ENCODE results near the gene RAD51B.
A peak's percentile ranks its signal among the peaks of the same experiment; 100 is the strongest.
"Not testable (repeated sequence)": the region's sequence is repeated elsewhere in the genome, so short reads cannot be mapped to it uniquely, and the experiment has no call there.

Gene RAD51B

DNA sequence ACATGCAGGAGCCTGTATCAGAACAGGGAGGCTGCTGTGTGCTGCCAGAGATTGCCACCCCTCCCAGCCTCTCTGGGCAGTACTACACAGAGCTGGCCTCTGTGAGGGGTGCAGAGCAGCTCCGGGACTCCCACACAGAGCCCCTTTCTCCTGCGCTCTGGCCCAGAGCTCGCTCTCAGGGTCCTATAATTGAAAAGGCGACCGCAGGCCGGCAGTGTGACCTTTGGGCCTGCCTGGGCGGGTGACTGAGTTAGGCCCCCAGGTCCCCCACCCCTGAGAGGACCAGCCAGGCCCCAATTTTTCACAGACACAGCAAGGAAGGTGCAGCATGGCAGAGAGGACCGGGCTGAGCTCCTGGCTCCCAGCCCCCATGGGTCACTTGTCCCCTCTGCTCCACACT is 836.9 kb downstream of the RAD51B start:
- DNase-seq: no peak

DNA sequence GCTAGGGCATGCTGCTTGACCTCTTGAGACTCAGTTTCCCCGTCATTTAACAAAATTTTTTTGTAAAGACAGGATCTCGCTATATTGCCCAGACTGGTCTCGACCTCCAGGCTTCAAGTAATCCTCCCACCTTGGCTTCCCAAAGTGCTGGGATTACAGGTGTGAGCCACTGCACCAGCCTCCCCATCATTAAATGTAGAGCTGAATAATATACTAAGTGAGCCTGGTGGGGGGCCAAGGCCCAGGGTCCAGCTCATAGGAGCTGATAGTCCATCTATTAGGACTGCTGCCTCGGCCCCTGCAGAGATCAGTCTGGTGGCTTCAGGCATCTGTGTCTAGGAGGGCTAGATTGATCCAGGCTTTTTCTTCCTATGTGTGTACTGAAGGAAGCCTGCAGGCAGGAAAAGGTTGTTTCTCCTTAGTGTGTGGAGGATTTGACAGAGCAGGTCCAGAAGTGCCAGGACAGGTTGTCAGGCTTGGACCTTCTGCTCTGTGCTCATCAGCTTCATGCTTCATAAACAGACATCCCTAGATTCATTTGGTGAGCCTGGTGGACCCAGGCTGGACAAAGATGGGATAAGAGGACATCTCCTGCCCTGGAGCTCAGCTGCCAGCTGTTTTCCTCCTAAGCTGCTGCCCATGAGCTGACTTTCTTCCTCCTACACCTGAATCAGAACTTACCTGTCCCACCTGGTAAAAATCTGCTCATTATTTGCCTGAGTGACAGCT is 837.9 kb downstream of the RAD51B start:
- DNase-seq: no peak

DNA sequence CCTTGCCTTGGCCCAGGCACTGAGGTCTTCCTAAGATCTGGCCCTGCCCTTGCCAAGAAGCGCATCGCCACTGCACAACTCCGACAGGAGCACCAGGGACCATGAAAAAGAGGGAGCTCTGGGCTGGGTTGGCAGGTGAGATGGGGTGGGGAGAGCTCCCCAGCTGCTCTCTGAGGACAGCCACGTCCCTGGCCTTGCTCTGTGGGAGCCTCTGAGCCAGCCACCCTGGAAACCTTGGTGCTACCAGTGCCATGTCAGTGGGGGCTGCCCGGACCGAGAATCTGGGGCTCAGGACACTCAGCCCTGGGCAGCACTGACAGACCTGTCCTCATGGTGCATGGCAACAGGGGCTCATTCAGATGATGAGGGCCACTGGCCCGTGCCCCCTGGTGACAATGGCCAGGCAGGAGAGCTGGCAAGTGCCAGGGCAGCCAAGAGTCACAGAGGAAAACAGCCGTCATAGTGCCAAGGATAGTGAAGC is 838.5 kb downstream of the RAD51B start:
- DNase-seq: no peak

DNA sequence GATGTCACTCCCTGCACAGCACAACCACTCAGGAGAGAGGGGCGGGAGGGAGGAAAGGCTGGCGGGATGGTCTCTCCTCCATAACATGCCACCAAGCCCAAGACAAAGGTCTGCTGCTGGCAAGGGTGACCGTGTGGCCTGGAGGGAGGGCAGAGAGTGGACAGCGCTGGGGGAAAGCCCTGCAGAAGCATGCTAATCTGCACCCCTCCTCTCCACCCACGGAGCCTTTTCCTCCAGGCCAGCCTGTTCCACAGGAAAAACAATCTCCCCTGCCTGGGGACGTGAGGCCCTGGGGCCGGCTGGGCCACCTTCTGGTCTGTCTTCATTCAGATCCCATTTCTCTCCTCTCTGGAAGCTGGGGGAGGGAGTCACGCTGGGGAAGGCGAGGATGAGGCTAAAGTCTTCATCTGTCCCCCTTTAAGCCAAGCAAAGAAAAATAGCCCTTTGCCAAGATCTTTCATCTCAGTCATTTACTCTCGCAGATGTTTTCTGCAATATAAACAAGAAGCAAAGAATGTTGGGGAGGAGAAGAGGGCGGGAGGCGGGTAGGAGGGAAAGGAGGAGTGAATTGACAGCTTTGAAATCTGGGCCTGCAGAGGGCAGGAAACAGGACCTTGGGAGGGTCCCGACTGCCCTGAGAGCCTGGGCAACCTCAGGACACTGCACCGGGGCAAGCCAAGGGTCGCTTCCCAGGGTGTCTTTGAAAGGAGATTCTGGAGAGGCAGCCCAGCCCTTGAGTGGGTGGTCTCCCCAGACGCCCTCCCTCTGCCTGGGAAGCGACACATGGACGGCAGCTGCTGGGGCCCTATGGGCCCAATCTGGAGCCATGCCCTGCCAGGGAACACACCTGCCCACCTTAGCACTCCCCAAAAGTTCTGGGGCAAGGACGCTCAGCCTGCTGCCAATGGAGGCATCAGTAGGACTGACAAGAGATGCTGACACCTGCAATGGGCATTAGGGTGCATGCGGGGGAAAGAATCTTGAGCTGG is 839.7 kb downstream of the RAD51B start:
- DNase-seq: no peak

DNA sequence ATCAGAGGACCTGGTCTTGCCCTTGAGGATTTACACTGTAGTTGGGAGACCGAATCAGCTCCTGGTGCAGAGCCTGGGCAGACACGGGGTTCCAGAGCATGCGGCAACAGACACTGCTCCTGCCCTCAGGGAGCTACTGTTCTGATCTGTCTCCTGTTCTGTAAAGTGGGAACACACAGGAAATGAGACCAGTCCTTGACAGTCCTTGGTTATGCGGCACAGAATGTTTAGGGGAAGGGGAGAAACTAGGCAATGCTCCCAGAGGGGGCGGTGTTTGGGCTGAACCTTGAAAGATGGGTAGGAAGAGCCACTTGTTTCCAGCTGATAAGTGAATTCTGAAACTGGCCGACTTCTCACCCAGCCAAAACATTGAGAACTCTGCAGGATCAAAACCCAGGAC is 840.9 kb downstream of the RAD51B start:
- no peak for DNase-seq

DNA sequence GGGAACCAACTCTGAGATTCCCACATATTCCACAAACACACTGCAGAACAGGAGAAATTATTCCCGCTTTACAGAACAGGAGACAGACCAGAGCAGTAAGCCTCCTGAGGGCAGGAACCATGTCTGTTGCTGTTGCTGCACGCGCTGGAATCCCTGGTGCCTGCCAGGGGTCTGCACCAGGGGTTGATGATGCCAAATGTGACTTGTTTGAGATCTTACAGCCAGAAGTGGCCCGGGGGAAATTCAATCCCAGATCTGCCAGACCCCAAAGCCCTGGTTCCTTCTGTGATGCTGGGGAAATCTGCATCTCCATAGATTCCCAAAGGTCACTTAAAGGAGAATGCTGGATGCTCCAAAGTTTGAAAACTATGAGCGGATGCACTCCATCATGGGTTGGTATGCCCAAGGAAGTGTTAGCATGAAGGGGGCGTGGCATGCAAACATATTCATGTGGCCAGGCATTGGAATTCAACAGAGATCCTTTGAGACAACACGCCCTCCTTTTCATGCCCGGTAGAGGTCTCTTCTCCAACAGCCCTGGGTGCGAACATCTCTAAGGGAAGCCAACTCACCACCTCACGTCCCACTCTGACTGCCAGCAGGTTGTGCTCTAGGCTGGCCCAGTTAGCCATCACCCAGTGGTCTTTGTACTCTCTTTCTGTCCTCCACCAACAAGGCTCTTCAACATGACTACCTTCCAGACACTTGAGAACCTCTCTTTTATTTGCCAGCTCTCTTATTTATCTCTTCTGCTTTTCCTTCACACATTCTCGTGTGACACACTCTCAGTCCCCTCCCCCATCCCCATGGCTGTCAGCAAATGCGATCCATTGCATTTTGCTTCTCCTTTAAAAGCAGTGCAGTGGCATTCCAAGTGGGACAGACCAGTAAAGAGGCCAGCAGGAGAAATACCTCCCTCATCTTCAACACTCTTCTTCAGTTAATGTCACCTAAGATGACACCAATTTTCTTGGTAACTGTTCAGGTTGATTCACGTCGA is 841.9 kb downstream of the RAD51B start:
- no peak for DNase-seq

DNA sequence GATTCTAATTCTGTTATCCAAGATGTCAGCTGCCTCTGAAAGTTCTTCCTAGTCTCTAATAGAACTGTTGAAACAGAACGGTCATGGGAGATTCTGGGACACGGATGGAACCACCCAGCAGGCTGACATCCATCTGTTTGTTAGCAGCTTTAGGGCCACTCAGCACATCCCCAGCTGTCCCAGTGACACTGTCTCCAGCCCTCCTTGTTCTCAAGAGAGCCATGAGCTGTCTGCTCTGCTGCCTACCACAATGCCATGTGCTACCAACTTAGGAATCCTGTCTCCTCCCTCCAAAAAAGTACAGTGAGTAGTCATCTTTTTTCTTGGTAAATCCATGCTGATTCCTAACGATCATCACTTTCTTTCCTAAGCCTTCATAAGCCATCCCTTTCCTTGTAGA is 842.8 kb downstream of the RAD51B start:
- no peak for DNase-seq

DNA sequence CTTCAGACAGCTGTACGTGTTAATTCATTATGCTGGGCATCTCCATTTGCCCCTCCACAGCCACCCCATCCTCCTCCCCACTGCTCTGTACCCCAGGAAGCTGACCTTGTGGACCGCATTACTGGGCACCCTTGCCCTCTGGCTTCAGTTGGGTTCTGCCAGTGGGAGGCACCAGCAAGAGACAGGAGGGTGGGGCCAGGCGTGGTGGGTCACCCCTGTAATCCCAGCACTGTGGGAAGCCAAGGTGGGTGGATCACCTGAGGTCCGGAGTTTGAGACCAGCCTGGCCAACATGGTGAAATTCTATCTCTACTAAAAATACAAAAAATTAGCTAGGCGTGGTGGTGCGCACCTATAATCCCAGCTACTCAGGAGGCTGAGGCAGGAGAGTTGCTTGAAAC is 843.2 kb downstream of the RAD51B start:
- not testable (repeated sequence) for DNase-seq

DNA sequence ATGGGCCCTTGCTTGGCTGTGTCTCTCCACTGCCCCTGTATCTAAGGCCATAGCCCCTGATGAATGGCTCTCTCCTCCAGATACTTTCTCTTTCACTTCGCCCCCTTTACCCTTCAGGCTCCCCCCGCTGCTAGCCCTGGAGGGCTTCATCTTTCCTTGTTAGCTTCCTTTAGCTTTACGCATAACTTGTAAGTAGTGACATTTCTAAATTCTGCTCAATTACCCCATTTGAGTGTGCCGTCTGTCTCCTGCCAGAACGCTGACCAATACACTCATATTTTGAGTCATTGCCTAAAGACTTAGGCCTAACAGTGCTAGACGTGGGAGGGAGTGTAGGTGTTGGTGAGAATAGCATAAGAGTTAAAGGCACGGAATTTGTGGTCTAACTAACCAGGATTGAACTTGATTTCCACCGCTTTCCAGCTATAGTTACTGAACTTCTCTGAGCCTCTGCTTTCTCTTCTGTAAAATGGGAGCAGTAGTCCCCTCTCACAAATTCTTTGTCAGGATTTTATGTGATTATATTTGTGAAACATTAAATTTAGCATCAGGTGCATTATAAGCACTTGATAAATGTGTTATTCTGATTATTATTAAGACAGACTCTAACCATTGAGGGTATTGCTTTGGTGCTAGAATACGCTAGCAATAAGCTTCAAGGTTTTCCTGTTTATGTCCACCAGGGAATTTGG is 844.0 kb downstream of the RAD51B start:
- no peak for DNase-seq

DNA sequence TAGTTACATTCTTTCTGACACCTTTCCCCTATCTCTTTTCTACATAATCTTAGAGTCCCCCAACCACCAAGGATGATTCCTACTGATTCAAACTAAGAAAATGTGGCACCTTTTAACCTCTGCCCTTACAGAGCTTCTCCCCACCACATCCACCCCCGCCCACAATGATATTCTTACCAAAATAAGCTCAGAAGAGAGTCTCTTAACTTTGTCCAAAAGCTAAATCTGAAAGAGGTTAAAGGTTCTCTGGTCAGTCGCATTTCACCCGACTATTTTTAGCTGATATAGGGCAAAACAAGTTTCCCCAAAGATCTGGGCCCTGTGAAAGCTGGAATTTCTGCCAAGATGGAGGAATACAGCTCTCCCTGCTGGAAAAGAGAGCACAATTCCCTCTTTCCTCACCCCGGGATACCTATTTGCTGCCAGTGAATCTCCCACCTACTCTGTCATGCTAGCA is 844.7 kb downstream of the RAD51B start:
- DNase-seq: no peak

DNA sequence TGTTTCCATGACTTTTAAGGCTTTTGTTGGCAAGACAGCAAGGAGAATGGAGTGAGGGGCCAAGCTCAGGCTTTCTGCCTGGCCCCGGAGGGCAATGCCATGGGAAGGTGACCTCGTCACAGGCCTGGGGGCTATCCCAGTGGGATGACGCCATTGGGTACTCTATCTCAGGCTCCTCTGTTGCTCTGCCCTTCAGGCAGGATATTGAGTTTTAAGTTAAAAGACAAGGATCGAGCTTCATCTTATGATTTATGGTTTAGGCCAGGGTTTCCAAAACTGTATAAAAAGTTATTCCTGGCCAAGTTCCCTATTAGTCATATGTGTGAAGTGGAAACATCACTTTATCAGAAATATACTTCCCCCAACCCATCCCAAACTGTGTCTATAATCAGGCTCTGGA is 845.6 kb downstream of the RAD51B start:
- DNase-seq: no peak

DNA sequence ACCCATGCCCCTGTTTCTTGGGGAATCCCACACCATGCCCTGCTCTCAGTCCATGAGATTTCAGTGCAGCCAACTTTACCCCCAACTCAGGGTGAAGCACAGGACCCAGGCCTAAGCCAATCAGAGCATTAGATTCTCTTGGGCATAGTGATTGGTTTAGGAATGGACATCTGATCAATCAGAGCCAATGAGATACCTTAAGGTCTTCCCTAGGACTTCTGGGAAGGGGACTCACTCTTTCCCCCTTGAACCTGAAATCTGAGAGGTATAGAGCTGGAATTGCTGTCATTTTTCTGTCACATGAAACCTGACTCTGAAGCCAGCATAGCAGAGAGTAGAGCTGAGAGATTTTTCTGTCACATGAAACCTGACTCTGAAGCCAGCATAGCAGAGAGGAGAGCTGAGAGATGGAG is 846.2 kb downstream of the RAD51B start:
- DNase-seq: peak; percentile 59

DNA sequence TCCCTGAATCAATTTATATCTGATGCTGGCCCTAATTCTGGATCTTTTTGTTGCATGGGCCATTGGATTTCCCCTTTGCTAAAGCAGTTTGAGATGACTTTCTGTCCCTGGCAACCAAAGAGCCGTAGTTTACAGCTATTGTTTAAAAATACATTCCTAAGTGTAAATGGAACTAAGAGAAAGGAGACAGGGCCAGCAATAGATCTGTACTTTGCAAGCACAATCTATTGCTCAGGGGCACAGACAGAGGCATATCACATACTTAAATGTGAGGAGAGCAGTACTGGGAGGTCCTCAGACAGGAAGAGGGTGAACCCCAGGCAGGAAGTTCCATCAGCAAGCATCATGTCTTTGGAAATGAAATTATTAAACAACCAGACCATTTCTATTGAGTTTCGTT is 846.7 kb downstream of the RAD51B start:
- DNase-seq: no peak

DNA sequence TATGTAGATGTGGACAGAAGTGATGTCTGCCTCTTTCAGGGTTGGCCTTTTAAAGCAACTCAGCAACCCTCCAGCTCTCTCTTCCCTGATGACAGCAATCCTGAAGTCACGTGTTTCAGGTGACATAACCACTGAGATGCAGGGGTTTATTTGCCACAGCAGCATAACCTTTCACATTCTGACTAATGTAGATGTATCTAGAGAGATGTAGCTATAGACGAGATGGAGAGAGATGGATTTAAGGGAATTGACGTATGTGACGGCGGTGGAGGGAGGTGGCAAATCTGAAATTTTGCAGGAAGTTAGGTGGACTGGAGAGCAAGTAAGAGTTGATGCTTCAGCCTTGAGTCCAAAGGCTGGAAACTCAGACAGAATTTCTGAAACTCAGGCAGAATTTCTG is 847.3 kb downstream of the RAD51B start:
- DNase-seq: no peak

DNA sequence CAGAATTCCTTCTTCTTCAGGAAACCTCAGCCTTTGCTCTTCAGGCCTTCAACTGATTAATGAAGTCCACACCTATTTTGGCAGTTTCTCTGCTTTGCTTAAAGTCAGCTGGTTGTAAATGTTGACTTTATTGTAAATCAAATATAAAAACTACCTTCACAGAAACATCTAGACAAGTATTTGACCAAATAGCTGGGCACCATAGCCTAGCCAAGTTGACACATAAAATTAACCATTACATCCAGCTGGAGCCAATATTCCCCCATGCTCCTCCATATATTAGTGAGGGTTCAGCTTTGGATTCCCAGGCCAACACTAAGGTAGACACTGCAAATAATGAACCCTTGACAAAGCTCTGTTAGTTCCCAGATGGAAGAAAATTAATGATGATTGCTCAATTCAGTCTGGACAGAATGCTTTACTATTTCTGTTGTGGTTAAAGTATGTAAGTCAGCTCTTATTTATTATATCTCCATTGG is 847.8 kb downstream of the RAD51B start:
- DNase-seq: no peak

DNA sequence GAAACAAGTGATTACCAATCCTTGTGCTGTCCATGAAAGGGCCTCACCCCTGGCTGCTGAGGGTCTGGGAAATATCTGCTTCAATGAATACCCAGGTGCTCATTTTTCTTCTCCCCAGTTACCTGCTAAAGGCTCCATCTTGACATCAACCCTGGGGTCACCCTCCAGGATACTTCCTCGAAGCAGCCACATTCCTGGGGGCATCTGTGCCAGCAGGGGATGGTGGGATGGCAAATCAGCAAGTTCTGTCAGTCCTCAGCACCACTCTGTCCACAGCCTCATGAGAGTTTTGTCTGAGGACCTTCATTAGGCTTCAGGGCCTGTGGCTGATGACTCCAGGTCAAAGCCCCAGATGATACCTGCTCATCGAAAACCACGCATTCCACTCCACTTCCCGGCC is 848.4 kb downstream of the RAD51B start:
- no peak for DNase-seq

DNA sequence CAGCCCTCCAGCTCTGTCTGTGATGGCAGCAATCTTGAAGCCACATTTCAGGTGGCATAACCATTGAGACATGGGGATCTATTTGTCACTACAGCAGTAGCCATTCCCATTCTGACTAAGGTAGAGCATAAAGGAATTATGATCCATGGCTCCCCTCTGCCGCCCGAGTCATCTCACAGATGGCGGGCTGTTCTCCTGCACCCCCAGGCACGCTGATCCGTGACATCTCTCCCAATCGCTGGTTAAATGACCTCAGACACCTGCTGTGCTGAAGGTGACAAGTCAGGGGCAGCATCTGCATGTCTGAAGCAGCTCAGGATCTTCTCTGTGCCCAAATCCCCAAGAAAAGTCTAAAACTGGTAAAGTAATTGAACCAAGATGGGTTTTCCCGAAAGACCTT is 849.0 kb downstream of the RAD51B start:
- DNase-seq: no peak

DNA sequence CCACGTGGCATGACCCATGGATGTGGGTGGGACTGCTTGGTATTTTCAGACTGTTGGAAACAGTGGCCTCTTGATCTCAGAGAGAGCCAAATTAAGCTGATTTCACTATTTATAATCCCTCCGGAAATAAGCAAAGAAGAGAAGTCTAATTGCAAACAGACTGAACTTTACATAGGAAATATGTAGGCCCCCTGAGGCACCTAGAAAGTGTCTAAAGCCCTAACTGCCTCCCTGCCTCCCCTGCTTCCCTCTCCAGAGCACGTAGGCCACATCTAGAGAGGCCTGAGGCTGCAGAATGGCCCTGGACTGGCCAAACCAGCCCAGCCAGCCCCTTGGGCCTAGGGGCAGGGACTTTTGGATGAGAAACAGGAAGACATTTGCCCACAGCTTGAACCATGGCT is 849.5 kb downstream of the RAD51B start:
- no peak for DNase-seq

DNA sequence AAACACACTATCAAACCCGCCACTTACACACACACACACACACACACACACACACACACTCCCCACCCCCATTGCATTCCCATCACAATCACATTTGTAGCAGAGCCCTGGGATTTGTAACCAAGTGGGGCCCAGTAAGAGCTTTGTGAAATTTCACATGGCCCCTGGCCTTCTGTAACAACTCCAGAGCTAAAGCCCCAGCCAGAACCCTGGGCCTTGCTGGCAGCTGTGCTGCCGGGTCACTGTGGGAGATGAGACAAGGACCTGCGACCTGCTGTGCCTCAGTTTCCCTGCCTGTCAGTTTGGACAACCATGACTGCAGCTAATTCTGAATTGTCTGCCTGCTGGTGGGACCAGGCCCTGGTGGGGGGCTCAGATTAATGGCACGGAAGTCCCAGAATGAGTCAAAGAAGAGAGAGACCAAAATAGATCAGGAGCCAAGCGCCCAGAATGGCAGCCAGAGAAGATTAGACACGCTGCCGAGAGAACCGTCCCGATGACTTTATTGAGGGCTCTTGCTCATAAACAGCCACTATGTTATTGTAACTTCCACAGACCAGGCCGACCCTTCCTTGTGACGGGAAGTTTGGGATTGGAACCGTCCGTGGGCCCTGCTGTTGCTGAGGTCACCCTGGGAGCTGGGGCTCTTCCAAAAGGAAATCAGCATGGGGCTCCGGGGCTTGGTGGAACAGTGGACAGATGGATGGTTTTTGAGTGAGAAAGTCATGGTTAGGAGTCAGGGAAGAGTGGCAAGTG is 850.2 kb downstream of the RAD51B start:
- no peak for DNase-seq

DNA sequence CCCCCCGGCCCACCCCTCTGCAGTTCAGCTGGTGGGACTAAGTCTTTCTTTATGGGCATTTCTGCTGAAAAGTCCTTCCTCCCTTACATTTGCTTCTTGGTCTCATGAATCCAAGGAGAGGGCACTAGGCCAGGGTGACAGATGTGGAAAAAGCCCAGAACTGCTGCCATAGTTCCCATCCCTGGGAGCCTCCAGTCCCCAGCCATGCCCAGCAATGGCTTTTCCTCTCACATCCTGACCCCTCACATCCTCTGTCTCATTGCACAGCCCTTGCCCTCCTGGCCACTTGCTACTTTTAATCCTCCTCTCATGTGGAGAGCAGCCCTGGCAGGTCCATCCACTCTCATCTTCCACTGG is 850.8 kb downstream of the RAD51B start:
- DNase-seq: no peak

DNA sequence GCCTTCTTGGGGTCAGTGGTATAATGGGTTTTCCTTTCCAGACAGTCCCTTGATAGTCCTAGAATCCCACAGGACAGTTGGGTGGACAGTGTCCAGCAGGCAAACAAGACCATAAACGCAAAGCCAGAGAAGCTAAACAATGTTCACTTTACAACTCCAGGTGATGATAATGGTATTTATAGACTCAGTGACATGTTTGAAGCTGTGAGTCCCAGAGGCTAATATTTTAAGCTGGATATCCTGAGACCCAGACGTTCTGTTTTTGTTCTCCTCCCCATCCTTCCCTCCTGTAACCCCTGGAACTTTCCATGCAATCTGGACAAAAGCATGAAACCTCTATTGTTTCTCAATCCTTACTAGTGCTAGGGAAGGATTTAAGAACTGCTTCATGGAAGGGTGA is 852.3 kb downstream of the RAD51B start:
- no peak for DNase-seq

All from NCI-H2107 (cell line).